Stimulated activated CD8-positive, alpha-beta memory T cell treated with anti-CD3 and anti-CD28 coated beads, Interleukin-4, amount 100 ng/mL, for 24 hours (primary cell): Measurements from ENCODE around the gene EML6.

Source experiments
- DNase-seq: peaks from one replicate; pipeline ENCODE4 v3.0.0-alpha.2; 2020; ENCODE audit warnings: low read depth

Gene EML6

DNA sequence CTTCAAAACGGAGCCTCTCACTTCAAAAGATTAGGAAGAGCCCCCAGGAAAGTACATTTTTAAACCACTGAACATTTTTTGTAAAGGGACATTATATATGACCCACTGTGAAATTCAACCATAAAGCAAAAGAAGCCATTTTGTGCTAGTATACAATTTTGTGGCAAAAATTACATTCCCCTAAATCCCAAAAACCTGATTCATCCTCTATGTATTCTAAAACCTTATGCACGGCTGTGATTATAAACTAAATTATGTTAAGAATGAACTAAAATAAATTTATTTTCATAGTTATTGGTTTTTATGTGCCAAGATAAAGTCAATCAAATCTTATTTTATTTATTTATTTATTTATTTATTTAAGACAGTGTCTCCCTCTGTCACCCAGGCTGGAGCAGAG lies 278.3 kb downstream of the EML6 start:
- no peak for DNase-seq

DNA sequence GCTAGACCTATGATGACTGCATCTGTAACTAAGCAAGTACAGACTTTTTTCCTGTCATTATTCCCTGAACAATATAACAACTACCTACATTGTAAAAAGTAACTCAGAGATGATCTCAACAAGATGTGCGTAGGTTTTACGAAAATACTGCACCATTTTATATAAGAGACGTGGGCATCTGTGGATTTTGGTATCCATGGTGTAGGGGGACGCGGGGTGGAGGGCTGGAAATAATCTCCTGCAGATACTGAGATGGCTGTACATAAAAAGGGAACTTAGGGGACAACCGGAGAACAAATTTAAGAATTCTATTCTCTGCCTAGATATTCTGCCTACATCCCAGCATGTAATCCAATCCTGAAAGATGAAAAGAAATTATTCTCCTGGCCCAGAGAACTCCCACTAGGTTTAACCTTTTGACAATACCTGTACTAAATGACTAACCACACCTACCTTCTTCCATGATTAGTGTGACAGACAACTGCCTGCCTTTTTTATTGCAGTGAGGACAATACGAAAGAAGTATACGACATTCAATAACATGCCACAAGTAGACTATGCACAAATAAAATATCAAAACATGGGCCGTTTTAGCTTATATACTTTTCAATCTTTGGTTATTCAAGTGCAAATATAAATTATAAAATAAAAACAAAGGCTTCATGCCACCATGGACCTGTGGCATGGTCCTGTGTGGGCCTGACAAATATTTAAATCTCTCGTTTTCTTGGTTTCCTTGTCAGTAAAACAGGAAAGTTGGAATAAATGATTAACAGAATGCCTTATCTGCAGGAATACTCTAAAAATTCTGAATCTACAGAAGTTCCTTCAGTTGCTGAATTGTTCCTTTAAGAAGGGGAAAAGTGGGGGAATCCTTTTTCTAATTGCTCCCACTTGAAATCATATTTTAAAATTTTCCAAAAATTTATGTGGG lies 280.5 kb downstream of the EML6 start:
- DNase-seq = no peak

DNA sequence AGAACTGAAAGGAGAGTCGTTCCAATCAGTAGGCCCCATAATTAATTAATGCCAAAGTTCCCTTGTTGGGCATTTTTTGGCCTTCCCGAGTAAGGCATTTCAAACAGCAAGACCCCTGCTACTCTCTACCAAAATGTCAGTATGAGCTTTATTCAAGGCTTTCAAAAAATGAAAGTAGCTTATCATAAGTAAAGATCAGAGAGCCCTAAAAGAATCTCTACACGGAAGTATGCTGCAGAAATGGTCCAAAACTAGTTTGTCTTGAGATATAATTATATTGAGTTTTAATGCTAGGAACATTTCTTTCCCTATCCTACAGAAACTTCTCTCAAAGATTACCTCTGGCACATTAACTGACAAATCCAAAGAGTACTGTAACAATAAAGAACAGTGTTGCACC lies 282.8 kb downstream of the EML6 start:
- DNase-seq = no peak

DNA sequence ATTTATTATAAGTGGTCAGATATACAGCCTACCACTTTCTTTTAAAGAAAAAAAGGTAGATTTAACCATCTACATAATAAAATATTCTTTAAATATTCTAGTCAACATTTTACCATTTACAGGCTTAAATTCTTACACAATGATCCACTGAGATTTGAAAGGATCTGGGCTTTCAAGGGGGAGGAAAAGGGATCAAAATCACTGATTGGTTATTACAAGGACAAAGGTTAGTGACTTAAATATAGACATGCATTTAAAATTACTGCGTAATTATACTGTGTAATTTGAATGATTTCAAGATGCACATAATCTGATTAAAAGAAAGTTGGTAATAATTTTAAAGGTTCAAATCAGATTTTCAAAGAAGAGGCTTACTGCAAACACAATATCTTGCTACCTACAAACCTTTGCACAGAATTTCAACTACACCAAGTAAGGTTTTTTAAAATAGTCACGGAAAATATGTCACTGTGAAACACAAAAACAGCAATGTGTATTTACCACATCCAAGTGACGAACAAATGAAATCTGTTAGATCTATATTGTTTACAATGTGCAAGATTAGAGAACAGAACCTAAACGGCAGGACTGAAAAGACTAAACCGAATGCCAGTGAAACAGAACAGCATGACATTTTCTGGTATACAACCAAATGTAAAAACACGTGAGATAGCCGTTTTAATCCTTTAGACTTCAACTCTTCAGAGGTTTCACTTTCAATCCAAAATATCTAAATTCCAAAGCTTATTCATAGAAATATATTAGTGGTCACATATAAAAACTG lies 286.0 kb downstream of the EML6 start:
- DNase-seq = no peak

DNA sequence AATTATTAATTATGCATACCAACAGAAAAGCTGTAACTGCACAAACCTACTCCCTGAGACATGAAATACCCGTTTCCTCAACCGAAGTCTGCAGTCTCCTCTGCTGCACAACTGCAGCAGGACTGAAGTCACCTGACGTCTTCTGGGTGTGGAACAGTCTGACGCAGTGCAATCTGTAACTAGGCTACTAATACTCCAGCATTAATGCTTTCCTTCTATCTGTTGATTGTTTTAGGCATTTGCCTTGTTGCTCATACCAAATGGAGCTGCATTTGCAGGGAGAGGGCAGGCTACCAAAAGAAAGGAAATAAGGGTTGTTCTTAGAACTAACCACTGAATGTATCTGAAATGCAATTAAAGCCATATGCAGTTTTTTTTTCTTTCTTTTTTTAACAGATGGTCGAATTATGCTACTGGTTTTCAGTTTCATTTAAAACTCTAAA lies 286.7 kb downstream of the EML6 start:
- peak; percentile 4 for DNase-seq

DNA sequence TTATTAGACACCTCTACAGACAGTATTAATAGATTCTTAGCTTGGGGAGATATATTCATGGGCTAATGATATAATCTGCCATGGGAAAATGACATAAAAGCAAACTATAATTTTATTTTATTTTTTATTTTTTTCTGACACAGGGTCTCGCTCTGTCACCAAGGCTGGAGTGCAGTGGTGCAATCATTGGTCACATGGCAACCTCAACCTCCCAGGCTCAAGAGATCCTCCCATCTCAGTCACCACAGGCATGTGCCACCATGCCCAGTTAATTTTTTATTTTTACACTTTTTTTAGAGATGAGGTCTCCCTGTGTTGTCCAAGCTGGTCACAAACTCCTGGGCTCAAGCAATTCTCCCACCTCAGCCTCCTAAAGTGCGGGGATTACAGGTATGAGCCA lies 287.5 kb downstream of the EML6 start:
- DNase-seq = no peak

DNA sequence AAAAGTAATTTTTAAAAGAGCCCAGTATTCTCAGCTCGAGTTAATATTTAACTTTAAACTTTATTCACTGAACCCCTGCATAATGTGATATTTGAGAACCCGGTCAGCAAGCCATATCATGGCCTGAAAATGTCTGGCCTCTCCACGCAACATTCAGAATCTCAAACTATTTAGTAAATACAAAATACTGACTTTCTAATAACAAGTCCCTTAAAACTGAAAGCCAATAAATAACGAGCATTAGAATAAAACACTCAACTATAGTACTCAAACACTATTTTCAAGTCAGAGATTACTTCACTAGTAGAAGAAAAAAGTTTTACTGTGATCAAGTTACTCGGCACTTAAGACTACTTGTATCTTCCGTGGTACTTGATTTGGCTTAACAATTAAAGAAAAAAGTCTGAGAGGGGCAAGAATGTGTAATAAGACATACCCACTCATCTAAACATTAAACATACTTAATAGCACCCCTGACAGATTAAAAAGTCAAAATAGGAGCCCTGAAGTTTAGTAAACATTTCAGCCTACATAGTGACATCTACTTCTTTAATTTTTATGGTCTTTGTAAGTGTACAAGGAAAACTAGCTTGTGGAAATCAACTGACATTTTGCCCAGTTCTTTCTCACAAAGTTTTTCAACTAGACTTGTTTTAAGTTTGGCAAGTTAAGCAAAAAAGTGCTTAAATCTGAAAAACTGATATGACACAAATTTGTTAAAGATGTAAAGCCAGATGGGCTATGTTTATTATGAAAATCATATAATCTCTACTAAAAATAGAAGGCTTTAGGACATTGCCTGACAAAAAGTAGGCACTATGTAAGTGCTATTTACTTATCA lies 288.6 kb downstream of the EML6 start:
- no peak for DNase-seq

DNA sequence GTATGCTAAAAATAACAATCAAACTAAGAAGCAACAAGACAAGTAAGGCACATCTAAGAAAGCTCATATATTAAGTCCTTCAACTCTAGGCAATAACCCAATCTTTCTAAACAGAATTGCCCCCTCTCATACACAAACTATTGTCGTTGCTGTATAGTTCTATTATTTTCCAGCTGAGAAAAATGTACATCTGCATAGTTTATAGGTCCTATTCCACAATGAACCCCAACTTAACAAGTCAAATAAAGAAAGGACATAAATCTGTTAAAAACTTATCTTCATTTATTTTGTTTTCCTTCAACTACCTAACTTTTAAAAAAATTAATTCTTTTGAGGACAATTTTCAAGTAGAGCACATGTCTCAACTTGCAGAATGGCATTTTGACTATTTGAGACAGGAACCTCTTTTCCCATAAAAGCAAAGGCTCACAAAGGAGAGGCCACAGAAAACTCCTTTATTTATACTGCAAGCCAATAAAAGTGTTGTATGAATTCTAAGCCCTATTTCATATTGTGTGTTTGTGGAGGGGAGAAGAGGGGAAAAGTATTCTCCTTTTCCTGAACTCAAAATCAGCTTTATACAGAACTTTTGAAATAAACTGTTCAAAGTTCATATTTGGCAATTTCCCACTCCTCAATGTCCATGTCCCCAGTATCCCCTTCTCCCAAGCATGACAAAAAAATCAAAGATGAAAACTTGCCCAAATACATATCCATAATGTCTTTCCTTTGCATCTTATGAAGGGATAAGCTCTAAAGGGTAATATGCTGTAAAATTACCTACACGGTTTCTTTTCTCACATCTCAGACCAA lies 289.4 kb downstream of the EML6 start:
- no peak for DNase-seq

DNA sequence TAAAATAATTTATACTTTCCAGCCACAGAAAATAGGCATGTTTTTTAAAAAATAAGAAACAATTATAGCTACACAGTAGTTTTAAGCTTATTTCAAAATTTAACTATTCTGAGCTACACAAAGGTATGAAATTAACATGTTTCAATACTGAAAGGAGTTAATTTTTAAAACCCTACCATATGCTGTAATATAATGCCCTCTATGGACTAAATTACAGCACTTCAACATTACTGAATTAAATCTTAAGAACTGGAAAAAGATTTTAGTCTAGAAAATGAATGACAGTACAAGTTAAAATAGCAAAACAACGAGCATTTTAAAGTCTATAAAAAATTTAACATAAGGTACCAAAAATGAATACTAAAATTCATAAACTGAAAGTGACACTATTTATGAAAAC lies 290.5 kb downstream of the EML6 start:
- no peak for DNase-seq

DNA sequence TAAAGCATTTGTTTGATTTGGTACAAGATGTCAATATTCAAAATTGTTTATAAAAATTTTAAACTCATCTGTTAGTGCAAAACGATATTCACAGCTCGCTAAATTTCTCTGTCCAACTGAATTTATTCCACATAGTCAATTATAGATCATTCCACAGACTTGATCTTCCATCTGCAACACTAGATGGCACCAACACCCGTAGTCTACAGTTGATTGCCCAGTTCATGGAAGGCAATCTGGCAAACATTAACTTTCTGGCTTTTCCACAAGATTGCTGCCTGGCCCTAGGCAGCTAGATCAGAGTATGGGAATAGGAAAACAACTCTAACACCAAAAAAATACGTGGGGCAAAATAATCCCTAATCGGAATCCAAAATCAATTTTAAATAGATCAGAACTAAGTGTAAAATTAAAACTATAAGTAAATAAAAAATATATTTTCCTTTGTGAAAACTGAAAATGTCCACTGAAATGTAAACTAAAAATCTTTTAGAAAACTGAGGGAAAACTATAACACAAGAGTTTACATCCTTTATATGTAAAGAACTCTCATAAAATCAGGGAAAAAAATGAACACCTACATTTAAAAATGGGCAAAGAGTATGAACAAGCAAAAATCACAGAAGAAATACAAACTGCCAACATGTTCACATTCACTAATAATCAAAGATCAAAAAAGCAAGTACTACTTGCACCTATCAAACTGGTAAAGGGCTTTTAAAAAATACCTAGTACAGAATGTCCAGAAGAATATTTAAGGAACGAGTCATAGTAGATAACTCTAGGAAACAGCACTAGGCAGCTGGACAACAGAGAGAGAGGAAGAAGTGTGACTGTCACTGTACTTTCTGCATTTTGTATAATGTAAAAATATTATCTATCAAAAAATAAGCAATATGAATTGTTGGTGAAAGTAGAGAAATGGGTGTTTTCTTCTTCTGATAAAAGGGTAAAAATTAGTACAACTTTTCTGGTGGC lies 291.8 kb downstream of the EML6 start:
- peak; percentile 2 for DNase-seq

DNA sequence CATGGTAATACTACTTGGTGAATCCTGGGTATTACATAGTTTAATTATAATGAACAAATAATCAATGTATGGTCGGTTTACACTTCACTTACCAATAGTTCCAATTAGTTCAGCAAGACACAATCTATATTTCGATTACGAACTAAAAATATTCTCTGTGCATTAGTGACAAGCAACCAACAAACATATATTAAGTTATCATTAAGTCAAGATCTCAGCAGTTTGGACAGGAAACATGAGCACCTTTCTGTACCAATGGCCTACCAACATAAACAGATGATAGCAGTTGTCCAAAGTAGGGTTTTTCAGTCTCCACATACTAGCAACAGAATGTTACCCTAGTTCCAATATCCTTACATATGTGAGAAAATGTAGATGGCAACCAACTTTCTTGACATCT lies 294.0 kb downstream of the EML6 start:
- DNase-seq = no peak

DNA sequence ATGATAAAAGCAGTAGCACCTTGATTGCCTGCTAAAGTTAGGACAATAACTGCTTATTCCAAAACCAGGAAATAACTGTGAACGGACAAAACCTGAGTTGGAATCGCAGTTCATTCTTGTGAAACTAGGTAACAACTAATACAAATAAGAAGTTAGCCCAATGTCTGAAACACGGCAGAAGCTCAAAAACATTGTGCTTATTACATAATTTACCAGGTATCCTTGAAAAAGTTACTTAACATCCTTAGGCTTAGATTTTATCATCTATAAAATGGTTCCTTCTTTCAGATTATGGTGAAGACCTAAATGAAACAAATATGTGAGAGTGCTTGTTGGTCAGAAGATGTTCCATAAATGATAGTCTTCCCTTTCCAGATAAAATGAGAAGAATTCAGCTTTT lies 294.4 kb downstream of the EML6 start:
- DNase-seq = no peak

DNA sequence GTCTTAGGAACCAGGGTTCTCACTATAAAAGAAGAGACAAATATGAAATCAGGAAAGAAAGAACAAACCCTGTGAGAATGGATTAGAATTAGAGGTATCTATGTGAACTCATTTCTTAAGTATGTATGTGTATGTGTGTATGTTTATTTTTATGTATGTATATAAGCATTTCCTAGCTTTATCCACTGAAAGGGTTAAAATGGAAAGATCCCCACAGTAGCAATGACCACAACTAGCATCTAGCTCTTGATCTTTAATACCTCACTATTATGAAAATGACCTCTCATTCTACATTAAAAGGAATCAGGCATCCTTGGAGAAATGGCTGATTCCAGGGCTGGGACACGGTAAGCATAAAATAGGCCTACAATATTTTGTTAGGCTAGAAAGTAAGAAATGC lies 295.2 kb downstream of the EML6 start:
- DNase-seq = no peak

DNA sequence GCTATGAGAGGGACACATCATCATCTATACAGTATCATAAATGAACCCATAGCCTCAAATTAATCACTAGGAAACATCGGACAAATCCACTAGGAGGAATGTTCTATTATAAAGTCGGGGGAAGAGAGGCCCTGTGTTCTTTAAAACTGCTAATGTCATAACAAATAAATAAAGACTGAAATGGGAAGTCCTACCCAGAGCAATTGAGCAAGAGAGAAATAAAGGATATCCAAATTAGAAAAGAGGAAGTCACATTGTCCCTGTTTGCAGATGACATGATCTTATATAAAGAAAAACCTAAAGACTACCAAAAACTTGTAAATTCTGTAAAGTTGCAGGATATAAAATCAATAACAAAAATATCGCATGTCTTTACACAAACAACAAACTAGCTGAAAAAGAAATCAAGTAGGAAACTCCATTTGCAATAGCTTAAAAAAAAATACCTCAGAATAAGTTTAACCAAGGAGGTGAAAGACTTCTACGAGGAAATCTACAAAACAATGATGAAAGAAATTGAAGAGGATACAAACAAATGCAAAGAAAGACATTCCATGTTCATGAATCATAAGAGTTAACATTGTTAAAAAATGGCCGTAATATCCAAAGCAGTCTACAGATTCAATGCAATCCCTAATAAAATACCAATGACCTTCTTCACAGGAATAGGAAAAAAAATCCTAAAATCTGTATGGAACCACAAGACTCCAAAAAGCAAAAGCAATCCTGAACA lies 296.2 kb downstream of the EML6 start:
- no peak for DNase-seq
